ENCODE results near the gene GPC6.

Gene GPC6

GRCh38 chr13:93784191-93784590 is 557.6 kb downstream of the GPC6 start:
- TF ChIP-seq CTCF (IDR thresholded peaks at IDR 0.05; ENCODE audit: low read length, missing control alignments), result no peak
- no peak overlapping the region for H3K4me3 ChIP-seq (replicated peaks; ENCODE audit: low read depth, low read length)
- DNase-seq (ENCODE audit: low read depth), result no peak

GRCh38 chr13:93786846-93787489 is 560.4 kb downstream of the GPC6 start:
- TF ChIP-seq CTCF (IDR thresholded peaks at IDR 0.05; ENCODE audit: low read length, missing control alignments), result no peak
- H3K4me3 ChIP-seq (replicated peaks; ENCODE audit: low read depth, low read length), result no peak overlapping the region
- DNase-seq (ENCODE audit: low read depth), result peak; percentile 28

GRCh38 chr13:93788456-93788855 is 561.8 kb downstream of the GPC6 start:
- no peak for TF ChIP-seq CTCF (IDR thresholded peaks at IDR 0.05; ENCODE audit: low read length, missing control alignments)
- no peak for DNase-seq (ENCODE audit: low read depth)
- H3K4me3 ChIP-seq (replicated peaks; ENCODE audit: low read depth, low read length), result no peak overlapping the region

- no peak overlapping the region for H3K4me3 ChIP-seq (replicated peaks; ENCODE audit: low read depth, low read length)
- no peak for TF ChIP-seq CTCF (IDR thresholded peaks at IDR 0.05; ENCODE audit: low read length, missing control alignments)
- no peak for DNase-seq (ENCODE audit: low read depth)
Observed at GRCh38 chr13:93789058-93789457, 562.5 kb downstream of the GPC6 start.

GRCh38 chr13:93794197-93794885 is 567.7 kb downstream of the GPC6 start:
- no peak for DNase-seq (ENCODE audit: low read depth)
- TF ChIP-seq CTCF (IDR thresholded peaks at IDR 0.05; ENCODE audit: low read length, missing control alignments), result no peak
- no peak overlapping the region for H3K4me3 ChIP-seq (replicated peaks; ENCODE audit: low read depth, low read length)

GRCh38 chr13:93797463-93797862 is 570.9 kb downstream of the GPC6 start:
- no peak for TF ChIP-seq CTCF (IDR thresholded peaks at IDR 0.05; ENCODE audit: low read length, missing control alignments)
- DNase-seq (ENCODE audit: low read depth), result no peak
- no peak overlapping the region for H3K4me3 ChIP-seq (replicated peaks; ENCODE audit: low read depth, low read length)

GRCh38 chr13:93800342-93800741 is 573.7 kb downstream of the GPC6 start:
- no peak overlapping the region for H3K4me3 ChIP-seq (replicated peaks; ENCODE audit: low read depth, low read length)
- no peak for TF ChIP-seq CTCF (IDR thresholded peaks at IDR 0.05; ENCODE audit: low read length, missing control alignments)
- DNase-seq (ENCODE audit: low read depth), result no peak
